C4-2B (cell line): ENCODE measurements around the gene LRRC46.

ENCODE experiments used
- H3K27ac ChIP-seq: fragments of 450-650 bp; 2 replicates; pipeline ENCODE4 v1.5.1; 2017
- ZFX ChIP-seq: fragments of 450-650 bp; IDR thresholded peaks from 2 replicates; pipeline ENCODE4 v1.6.1; 2017
- TF ChIP-seq, protein P1 (sequence below): fragments of 450-650 bp; conservative IDR thresholded peaks from 2 replicates; pipeline ENCODE4 v1.5.1; 2017; ENCODE audit warnings: mild to moderate bottlenecking

LRRC46 gene

DNA sequence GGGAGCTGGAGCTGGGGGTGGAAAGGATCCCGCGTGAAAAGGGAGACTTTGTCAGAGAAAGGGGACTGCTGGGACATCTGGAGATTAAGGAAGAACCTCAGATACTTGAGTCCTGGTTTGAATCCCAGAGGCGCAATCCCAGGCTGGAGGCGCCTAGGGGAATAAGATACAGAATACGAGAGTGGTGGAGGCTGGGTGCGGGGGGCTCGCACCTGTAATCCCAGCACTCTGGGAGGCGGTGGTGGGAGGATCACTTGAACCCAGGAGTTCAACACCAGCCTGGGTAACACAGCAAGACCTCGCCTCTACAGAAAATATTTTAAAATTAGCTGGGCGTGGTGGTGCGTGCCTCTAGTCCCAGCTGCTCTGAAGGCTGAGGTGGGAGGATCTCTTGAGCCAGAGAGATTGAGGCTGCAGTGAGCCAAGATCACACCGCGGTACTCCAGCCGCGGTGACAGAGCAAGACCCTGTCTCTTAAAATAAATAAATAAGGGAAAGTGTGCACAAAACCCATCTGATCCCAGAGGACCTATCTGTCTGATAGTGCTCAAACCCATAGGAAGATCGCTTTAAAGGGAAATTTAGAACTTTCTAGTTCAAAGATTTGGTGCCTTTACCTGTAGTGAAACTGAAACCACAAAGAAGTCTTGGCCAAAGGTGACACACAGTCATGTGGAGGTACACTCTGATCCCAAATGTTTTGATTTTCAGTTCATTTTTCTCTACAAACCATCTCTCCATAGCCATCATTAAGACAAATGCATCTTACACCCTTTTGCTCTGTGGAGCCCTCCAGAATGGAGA lies 10.2 kb downstream of the LRRC46 start:
- TF ChIP-seq ZFX, result no peak
- TF ChIP-seq, protein P1, sequence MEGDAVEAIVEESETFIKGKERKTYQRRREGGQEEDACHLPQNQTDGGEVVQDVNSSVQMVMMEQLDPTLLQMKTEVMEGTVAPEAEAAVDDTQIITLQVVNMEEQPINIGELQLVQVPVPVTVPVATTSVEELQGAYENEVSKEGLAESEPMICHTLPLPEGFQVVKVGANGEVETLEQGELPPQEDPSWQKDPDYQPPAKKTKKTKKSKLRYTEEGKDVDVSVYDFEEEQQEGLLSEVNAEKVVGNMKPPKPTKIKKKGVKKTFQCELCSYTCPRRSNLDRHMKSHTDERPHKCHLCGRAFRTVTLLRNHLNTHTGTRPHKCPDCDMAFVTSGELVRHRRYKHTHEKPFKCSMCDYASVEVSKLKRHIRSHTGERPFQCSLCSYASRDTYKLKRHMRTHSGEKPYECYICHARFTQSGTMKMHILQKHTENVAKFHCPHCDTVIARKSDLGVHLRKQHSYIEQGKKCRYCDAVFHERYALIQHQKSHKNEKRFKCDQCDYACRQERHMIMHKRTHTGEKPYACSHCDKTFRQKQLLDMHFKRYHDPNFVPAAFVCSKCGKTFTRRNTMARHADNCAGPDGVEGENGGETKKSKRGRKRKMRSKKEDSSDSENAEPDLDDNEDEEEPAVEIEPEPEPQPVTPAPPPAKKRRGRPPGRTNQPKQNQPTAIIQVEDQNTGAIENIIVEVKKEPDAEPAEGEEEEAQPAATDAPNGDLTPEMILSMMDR, result peak; percentile 62
- peak overlapping the region; percentile 84 for H3K27ac ChIP-seq

DNA sequence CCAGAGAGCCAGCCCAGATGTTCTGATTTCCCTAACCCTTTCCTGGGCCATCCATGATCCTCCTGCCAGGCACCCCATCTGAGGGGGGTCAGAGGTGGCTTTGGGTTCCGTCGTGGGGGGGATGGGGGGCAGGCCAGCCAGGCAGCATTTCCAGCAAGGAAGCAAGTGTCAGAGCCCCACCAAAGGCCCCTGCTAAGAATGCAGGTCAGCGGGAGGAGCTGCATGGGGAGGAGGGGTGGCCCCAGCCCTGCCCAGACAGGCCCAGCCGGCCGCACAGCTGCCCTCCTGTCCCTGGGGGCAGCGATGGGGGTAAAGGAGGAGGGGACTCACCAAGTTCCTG lies 11.9 kb downstream of the LRRC46 start:
- TF ChIP-seq, protein P1, result peak; percentile 81
- no peak for TF ChIP-seq ZFX
- H3K27ac ChIP-seq, result peak overlapping the region; percentile 57

DNA sequence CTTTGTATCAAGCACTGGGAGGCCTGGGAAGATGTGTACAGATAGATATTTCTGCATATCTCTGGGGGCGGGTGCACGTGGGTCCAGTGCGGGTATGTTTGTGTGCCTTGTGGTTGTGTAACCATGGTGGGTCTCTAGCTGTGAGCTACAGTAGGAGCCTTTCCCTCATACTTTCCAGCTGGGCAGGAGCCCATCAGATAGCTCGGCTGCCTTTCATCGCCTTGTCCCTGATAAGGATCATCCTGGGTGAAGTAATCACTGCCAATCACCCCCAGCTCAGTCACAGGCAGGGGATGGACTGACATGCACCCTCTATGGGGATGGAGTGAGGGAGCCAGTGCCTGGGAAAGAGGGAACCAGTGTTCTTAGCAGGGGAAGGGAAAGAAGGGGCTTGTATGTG lies 12.8 kb downstream of the LRRC46 start:
- peak overlapping the region; percentile 57 for H3K27ac ChIP-seq
- TF ChIP-seq, protein P1, result no peak
- TF ChIP-seq ZFX, result no peak

DNA sequence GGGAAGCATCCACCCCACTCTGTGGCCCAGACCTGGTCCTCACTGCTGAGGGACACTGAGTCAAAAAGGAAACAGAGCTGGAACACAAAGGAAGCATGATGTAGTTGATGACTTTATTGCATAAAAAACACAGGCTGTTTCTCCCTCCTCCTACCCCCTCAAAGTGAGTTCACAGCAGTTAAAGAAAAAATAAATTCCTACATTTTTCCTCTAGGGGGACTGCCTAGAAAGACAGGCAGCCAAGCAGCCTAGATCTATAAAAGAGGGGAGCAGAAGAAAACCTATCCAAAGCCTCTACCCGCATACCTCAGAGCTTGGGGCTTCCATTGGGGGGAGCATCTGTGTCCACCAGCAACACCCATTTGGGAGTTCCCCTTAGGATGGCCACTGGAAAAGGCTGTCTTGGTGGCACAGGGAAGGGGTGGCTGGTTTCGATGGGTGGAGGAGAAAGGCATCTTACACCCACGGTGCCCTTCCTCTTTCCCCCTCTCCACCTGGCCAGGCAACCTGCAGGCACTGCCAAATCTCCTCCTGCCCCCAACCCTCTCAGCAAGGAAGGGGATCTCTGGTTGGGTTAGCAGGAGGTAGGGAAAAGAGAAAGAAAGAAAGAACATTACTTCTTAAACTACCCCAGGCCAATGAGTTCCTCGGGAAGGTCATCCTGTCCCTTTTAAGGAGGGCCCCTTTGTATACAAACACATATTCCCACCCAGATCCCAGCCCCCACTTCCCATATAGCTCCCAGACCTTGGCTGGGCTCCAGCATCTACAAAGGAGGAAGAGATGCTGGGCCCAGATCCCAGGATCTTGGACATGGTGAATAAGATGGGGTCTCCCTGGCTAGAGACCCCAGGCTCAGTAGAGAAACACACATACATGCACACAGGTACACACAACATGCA lies 13.6 kb downstream of the LRRC46 start:
- TF ChIP-seq ZFX, result no peak
- TF ChIP-seq, protein P1, result peak; percentile 69
- peak overlapping the region; percentile 57 for H3K27ac ChIP-seq

DNA sequence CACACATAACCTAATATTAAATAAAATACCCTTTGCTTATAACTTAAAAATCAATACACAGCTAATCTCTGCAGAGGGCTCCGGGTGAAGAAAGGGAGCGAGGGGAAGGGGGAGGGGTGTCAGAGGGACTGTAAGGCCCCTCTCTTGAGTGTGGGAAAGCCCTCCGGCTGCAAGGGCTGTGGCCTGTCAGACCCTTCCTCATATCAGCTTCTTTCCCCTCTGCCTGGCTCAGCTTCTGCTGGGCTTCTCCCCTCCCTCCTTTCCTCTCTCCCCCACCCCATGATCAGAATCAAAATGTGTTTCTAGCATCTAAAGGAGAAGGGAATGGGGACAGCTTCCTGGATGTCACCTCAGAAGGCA lies 14.2 kb downstream of the LRRC46 start:
- H3K27ac ChIP-seq, result no peak overlapping the region

DNA sequence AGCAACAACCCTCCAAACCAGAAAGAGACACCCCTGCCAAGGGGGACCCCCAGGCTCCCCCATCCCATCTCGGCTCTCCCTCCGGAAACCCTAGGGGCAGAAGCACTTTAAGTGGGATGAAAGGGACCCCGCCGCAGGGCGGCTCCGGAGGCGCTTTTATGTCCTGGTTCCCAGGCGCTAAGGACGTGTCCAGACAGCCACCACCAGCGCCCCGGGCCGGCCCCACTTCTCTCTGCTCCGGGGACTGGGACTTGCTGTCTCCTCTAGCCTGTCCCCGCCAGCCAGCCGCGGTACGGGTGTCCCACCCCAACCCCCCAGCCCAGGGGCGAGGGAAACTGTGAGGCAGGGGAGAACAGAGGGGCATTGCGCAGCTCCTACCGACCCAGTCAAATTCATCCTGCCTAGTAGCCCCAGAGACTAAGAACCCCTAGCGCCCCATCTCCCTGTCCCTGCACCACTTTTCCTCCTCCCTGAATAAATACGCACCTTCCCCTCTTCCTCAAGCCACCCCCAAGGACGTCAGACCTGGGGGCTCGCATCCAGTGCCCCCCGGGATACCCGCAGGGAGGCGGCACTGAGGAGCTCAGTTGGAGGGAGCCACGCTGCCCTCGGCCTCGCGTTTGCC lies 15.4 kb downstream of the LRRC46 start:
- TF ChIP-seq, protein P1, result no peak
- no peak for TF ChIP-seq ZFX
- H3K27ac ChIP-seq, result no peak overlapping the region

More for the DNA sequence above, 14.2 kb downstream of the LRRC46 start:
- no peak for TF ChIP-seq ZFX
- TF ChIP-seq, protein P1, result no peak
